Prostate gland (tissue), 2 donors: ENCODE measurements around the gene SORT1. TPM values are rescaled to one million over a fixed set of nuclear protein-coding genes. Genes with fewer than 3 reads are reported as not detected.

ENCODE experiments used
- DNase-seq: peaks from one replicate; pipeline ENCODE4 v3.0.0-alpha.2; 2019; ENCODE audit warnings: low spot score
- H3K27ac ChIP-seq, 2 donors: fragments of 200-600 bp; sonication (generic); 2 replicates each; pipeline ENCODE4 v1.5.1; 2017 to 2019
- H3K27me3 ChIP-seq: fragments of 200-600 bp; sonication (generic); replicated peaks from 2 replicates; pipeline ENCODE4 v1.5.1; 2019; ENCODE audit not compliant: insufficient read depth
- H3K36me3 ChIP-seq, 2 donors: fragments of 200-600 bp; sonication (generic); 1 replicate in 1 of 2; 2 replicates in 1 of 2; pipeline versions ENCODE4 v1.5.1 to v1.8.1; 2017 to 2019
- H3K4me1 ChIP-seq: fragments of 200-600 bp; sonication (generic); replicated peaks from 2 replicates; pipeline ENCODE4 v1.5.1; 2019
- H3K4me3 ChIP-seq, 2 donors: fragments of 200-600 bp; sonication (generic); 2 replicates each; pipeline ENCODE4 v1.5.1; 2017 to 2019
- H3K9me3 ChIP-seq: fragments of 200-600 bp; sonication (generic); 2 replicates; pipeline ENCODE4 v1.5.1; 2017
- CTCF ChIP-seq, 4 experiments: fragments of 200-600 bp in 2 of 4; fragments of 450-650 bp in 2 of 4; sonication (generic) in 2 of 4; IDR thresholded peaks; 1 replicate in 3 of 4; 2 replicates in 1 of 4; pipeline ENCODE4 v1.5.1; 2016 to 2019; ENCODE audit warnings: antibody characterized with exemption in 4 of 4, mild to moderate bottlenecking in 2 of 4, moderate library complexity in 2 of 4
- POLR2A ChIP-seq: fragments of 450-650 bp; IDR thresholded peaks from one replicate; pipeline ENCODE4 v1.6.1; 2016; ENCODE audit warnings: antibody characterized with exemption, mild to moderate bottlenecking
- POLR2AphosphoS5 ChIP-seq: sonication (generic); formaldehyde crosslinking; IDR thresholded peaks from one replicate; pipeline ENCODE4 v1.6.1; 2017; ENCODE audit warnings: antibody characterized with exemption
- WGBS: methylation state at CpG from one replicate; pipeline ENCODE4 v1.1.5; 2018; 5-methylcytosine and 5-hydroxymethylcytosine counted together
- intact Hi-C: fragments of 100-400 bp; cut with DNase I; formaldehyde crosslinking; loops from one replicate; pipeline ENCODE4 v1.14.2; 2022
- total RNA-seq, 2 donors: library from RNA; depleted of rRNA; stranded (reverse); fragments of >200 nt; gene quantifications; one replicate each; pipeline ENCODE4 v1.1.0, GENCODE V29; 2016

The SORT1 gene
- total RNA-seq, 2 donors from 2014 or later = 34.0 to 164 TPM

GRCh38 chr1:109265741-109266330, 131.9 kb downstream of the SORT1 start:
- intact Hi-C loops = no loop called here
- Histone ChIP-seq H3K4me3 (no peak overlapping the region), H3K9me3 (no peaks in the 10 kb centered on the region), H3K27me3 (no peaks in the 10 kb centered on the region), H3K27ac (no peak overlapping the region), H3K4me1 (no peaks in the 10 kb centered on the region), H3K36me3 (no peaks in the 10 kb centered on the region)
- WGBS = 95% methylated on average over 13 of the region's 13 CpGs
- no peak for DNase-seq
- TF ChIP-seq POLR2A (no peak), POLR2AphosphoS5 (no peak), CTCF (IDR thresholded peaks at IDR 0.05) (no peak)

GRCh38 chr1:109265016-109265415, 132.7 kb downstream of the SORT1 start:
- no peak for DNase-seq
- Histone ChIP-seq H3K27me3 (no peaks in the 10 kb centered on the region), H3K36me3 (no peaks in the 10 kb centered on the region), H3K4me1 (no peaks in the 10 kb centered on the region), H3K27ac (no peak overlapping the region), H3K4me3 (no peak overlapping the region), H3K9me3 (no peaks in the 10 kb centered on the region)
- 87% methylated on average over 4 of the region's 4 CpGs for WGBS
- no peak for TF ChIP-seq CTCF (IDR thresholded peaks at IDR 0.05)
- no peak for TF ChIP-seq POLR2AphosphoS5
- TF ChIP-seq POLR2A = no peak
- intact Hi-C loops = no loop called here

GRCh38 chr1:109264379-109264755, 133.4 kb downstream of the SORT1 start:
- intact Hi-C loops = loop anchor here (5.0 kb wide), 1 partner anchor 138 kb away; no protein-coding TSS in a partner anchor
- TF ChIP-seq CTCF (IDR thresholded peaks at IDR 0.05) (no peak), POLR2AphosphoS5 (no peak), POLR2A (no peak)
- WGBS = 76% methylated on average over 5 of the region's 9 CpGs

GRCh38 chr1:109263597-109264378, 133.9 kb downstream of the SORT1 start:
- peak; percentile 90 for DNase-seq
- intact Hi-C loops = loop anchor here (5.0 kb wide), 1 partner anchor 139 kb away; no protein-coding TSS in a partner anchor
- 47% methylated on average over 25 of the region's 29 CpGs for WGBS
- Histone ChIP-seq H3K9me3 (no peaks in the 10 kb centered on the region), H3K27me3 (no peaks in the 10 kb centered on the region), H3K27ac (peak overlapping the region; percentile 51 to 54), H3K4me1 (no peaks in the 10 kb centered on the region), H3K4me3 (no peak overlapping the region), H3K36me3 (no peaks in the 10 kb centered on the region)
- TF ChIP-seq POLR2AphosphoS5 = peak; percentile 85
- TF ChIP-seq POLR2A = no peak
- TF ChIP-seq CTCF (IDR thresholded peaks at IDR 0.05) = peak; percentile 87 to 100 (median 99)

More at GRCh38 chr1:109264379-109264755, 133.4 kb downstream of the SORT1 start:
- Histone ChIP-seq H3K9me3 (no peaks in the 10 kb centered on the region), H3K4me1 (no peaks in the 10 kb centered on the region), H3K27me3 (no peaks in the 10 kb centered on the region), H3K36me3 (no peaks in the 10 kb centered on the region), H3K4me3 (no peak overlapping the region), H3K27ac (no peak overlapping the region)
- DNase-seq = no peak
